HG02763 (cell line): ENCODE data around the gene JAZF1.
A peak's percentile ranks its signal among the peaks of the same experiment; 100 is the strongest.

Source experiments
- ATAC-seq: cut with Tn5 transposase; IDR thresholded peaks from one replicate; pipeline ENCODE4 v1.9.1; 2021; ENCODE audit warnings: mild to moderate bottlenecking, moderate library complexity; ENCODE audit not compliant: unreplicated experiment

Gene JAZF1

DNA sequence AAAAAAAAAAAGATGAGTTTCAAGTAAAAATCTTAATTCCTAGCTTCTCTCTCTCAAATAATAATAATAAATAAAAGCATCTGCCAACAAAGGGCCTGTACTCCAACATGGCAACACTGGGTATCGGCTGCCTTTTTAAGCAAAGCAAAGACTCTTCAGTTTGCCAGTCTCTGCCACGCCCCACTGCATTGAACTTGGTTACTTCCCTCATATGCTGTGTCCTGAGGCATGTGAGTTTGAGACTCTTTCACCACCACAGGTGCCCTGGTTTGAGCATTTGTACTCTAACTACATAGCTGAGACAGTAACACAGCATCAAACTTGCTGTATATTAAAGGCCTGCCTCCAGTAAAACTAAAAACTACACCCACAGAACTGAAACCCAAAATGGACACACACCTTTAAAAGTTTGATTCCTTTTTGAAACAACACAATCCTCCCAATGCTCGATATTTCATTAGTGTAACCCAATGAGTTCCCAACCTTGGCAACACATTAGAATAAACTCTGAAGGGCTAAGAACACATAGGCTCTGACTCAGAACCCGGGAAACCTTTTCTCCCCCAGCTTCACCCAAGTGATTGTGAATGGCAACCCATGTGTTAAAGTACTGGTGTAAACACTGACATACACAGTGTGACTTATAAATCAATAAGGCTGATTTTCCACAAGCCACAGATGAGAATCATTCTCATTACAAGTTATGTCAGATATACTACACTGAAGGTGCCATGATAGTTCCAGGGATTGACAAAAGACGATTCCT is 12.0 kb downstream of the JAZF1 start:
- ATAC-seq: no peak

DNA sequence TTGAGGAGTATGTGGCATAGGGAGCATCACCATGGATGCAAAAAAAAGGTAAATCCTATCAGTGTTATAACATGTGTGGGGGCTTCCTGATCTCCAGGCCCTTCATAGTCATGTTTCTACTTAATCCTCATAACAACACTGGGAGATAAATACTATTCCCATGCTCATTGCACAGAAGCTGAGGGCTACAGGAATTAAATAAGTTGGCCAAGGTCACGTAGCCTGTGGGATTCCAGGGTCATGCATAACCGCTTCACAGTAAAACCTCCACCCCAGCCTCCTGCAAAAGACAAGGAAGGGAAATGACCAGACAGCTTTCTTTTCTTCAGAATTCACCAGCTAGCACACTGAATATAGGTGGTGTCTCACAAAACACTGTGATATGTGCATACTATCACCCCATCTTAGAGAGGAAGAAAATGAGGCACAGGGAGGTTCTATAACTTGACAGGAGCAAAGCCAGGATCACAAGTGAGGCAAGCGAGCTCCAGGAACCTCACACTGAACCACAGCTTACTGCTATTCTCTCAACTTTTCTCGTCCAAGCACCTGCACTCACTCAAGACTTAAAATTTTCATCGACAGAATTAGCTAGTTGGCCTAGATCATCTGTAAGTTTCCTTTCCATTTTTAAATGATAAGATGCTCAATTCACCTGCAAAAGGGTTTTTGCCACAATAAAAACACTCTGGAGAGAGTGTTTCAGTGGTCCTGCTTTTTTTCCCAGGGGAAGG is 13.4 kb downstream of the JAZF1 start:
- no peak for ATAC-seq

DNA sequence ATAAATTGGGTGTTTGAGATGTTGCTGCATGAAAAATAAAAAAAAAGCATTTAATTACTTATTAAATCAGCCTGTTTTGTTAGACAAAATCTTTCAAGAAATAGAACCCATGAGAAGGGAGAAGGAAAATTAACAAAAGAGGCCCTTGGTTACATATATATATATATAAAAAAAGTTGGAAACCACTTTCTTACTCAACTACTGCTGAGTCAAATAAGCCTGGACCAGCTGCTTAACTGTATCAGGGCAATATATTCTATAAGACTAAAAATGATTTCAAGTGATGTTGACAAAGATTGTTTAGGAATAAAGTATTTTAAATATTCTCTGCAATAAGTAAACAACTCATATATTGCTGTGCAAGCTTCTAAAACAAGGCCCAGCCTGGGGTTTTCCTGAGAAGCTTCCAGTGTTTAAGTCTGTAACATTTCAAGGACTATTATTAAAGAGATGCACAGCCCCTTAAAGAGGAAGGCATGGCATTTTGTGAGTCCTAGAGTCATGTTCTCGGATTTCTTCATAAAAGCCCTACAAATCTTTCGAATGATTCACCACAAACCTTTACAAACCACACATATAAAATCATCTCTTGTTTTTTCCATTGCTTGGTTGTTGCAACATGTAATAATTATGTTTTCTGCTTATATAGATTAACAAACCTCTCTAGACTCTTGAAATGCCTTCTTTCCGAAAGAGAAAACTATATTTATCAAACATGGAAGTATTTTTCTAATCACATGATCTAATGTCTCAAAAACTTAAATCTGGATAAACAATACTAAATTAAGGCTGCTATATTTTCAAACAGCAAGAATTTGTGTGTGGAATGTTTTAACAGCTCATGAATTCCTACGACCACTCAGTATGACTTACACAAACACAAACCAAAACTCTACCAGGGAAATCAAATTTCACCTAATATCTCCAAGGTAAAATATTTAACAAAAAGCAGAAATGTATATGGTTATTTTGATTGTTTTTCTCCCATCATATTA is 14.3 kb downstream of the JAZF1 start:
- ATAC-seq: no peak

DNA sequence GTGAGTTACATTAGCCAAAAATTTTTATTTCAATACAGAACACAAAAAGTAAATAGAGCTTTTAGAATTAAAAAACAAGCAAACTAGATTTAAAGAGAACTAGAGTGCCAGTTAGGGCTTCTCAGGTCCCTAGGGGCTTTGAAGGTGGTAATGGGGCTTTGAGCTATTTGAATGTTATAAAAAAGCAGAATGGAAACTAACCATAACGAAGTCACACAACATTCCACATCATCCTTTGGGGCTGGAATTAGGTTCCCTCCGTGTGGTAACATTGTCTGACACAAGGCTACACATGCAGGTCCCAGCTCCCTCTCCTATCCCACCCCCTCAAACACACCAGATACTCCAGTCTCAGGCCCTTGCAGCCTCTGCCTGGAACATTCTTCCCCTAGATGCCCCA is 15.3 kb downstream of the JAZF1 start:
- ATAC-seq: no peak

DNA sequence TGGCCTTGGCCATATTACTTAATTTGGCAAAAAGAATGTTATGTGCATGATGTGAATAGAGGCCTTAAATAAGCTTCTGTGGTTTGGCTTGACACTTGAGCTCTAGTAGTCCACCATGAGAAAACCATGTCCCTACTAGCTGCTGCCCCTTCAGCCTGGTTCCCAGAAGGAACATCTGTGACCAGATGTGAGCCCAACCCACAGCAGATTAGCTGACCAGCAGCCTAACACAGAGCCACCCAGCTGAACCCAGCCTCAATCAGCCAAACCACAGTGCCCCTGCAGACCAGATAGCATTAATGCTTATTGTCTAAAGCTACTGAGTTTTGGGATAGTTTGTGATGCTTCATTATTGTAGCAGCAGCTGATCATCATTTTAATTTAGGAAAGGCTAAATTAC is 16.6 kb downstream of the JAZF1 start:
- ATAC-seq: no peak

DNA sequence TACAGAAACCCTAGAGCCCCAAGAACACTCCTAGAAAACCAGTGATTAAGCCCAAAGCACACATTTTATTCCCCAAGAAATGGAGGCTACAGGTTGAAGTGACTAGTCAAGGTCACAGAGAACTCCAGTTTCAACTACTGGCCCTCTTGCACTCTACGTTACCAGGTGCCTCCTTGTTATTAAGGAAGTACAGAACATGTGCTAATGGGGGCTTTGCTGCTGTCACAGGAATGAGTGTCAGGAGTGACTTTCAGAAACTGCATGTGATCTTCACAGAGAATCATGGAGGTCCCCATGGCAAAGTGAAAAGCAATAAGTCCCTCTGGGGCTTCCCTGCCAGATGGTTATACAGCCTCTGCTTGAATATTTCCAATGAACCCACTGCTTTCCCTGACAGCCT is 19.3 kb downstream of the JAZF1 start:
- no peak for ATAC-seq

DNA sequence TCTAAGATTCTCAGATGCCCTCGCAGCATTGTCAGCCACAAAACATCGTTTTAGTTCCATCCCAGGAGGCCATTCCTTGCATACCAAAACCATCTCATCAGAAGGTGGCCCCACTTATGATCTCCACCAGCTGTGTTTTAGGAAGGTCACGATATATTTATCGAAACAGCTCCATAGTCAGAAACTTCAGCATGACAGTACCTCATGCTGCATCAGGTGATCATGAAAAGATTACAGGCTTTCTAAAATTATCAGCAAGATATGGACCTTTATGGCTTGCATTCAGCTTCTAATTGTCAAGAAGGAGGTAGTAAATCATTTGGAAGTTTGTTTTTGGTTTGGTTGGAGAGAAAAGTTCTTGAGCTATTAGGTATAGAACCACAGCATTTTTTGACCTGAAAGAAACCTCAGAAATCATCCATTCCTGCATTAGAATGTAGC is 20.0 kb downstream of the JAZF1 start:
- ATAC-seq: no peak

DNA sequence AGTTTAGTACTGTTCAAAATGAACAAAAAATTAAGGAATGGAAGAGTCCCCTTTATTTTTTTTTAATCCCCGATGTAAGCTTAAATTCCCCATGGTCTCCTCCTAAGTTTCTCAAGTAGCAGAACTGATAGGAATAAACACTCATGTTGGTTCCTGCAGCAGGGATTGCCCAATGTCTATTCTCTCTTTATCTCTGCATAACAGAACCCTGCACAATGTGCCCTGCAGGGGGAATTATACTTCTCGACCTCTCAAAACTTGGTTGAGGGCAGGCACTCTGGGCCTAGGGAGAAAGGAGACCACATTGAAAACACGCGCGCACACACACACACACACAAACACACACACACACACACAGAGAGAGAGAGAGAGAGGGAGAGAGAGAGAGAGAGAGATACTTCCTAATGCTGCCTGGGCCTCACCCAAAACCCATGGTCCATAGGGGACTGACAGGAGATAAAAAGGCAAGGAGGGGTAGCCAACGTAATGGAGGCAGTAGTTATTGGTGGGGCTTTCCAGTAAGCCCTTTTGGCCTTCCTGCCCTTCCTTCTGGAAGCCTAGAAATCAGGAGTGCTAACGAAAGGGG is 22.7 kb downstream of the JAZF1 start:
- ATAC-seq: no peak

DNA sequence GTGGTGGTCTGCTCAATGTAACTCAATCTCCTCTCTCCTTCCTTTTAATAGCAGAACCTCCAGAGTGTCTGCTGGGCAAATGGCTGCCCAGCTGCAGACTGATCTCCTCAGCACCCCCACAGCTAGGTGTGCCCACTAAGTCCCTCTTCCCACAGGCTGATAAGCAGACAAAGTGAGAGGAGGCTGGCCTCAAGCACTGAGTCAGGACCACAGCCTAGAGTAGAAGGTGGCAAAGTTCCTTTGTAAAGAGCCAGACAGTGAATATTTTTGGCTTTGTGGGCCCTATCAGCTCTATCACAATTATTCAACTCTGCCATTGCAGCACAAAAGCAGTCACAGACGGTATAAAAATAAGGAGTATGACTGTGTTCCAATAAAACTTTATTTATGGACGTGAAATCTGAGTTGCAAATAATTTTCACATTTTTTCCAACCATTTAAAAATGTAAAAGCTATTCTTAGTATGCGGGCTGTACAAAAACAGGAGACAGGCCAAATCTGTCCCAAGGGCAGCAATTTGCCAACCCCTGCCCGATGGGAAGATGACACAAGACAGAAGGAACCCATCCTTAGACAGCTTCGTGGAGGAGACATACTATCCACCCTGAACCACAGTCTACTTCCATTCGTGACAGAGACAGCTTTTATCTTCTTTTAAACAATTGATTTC is 23.4 kb downstream of the JAZF1 start:
- ATAC-seq: no peak

DNA sequence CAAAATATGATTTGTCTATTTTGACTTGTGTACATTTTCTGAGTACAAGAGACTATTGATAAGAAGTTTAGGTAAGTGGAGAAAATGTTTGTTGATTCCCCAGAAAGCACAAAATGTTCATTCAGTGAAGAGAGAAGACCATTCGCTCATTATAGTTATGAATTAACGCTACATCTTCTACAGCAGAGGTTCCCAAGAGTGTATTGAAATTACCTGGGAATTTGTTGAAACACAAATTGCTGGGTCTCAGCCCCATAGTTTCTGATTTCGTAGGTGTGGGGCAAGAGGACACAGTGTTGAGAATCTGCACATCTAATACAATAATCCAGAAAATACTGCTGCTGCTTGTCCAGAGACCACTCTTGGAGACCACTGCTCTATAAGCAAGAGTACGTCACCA is 24.2 kb downstream of the JAZF1 start:
- ATAC-seq: no peak

DNA sequence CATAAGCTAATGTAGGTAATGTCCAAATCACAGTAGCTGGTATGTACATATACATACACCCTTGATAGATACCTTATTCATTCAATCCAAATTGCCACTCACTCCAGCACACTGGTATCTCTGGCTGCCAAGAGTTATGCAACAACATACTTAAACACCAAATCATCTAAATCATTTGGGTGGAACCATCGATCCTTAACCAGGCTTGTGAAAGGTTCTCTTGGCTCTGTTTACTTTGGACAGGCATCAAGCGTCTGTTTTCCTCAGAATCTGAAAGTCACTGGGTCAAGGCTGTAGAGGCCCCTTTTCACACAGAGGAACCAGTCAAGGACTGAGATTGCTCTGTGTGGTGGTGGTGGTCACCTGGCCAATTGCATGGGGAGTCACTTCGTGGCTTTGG is 24.6 kb downstream of the JAZF1 start:
- ATAC-seq: no peak

DNA sequence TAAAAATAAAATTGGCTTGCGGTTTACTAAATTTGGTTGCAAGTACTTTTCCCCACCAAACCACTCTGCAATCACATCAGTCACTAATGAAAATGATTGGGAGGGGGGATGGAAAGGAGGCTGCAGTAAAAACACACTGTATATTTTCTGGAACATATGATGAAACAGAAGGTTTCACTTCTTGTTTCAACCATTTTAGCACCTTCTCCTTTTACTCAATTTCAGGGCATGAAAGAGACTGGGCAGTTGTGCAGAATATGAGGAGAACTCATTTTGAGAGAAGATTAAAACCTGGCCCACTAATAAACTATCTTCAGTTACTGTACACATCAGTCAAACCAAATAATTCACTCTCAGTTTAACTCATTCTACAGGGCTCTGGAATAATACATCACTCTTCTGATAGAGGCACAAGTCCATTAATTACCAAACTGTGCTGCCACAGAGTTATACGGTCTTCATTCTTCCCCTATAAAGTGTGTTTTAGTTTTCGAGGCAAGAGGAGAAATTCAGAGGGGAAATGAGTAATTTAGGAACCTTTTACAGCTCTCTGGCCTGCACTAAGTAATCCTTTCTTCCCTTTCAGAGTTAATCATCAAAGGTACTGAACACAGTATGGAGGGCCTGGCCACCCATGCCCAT is 25.5 kb downstream of the JAZF1 start:
- peak; percentile 75 for ATAC-seq

DNA sequence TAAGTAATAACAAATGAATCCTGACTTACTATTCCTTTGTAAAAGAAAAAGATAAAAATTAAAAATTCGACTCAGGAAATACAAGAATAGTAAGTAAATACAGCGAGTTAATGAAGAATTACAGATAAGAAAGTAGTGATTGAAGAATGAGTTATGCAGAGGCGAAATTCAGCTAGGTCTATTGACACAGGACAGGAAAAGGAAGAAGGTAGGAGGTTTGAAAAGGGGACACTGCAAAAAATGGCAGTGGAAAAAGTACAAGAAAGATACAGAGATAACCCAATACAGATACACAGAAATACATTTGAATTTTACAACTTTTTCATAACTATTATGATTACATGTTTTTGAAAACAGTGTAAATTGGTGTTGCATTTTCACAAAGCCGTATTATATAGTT is 28.0 kb downstream of the JAZF1 start:
- no peak for ATAC-seq

DNA sequence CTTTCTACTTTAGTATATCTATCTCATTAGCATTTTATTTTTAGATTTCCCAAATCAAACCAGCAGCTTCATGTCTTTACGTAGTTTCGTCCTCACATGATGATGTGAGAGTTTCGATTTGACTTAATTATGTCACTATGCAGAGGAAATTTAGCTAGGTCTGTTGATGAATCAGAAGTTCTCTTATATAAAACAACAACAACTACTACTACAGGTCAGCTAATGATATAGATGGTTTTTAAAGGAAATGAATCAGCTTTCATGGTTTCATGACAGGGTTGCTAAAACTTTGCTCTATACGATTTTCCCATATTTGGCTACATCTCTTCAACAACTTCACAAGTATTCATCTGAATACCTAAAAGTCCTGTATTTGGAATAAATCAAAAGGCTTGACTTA is 28.6 kb downstream of the JAZF1 start:
- ATAC-seq: no peak

DNA sequence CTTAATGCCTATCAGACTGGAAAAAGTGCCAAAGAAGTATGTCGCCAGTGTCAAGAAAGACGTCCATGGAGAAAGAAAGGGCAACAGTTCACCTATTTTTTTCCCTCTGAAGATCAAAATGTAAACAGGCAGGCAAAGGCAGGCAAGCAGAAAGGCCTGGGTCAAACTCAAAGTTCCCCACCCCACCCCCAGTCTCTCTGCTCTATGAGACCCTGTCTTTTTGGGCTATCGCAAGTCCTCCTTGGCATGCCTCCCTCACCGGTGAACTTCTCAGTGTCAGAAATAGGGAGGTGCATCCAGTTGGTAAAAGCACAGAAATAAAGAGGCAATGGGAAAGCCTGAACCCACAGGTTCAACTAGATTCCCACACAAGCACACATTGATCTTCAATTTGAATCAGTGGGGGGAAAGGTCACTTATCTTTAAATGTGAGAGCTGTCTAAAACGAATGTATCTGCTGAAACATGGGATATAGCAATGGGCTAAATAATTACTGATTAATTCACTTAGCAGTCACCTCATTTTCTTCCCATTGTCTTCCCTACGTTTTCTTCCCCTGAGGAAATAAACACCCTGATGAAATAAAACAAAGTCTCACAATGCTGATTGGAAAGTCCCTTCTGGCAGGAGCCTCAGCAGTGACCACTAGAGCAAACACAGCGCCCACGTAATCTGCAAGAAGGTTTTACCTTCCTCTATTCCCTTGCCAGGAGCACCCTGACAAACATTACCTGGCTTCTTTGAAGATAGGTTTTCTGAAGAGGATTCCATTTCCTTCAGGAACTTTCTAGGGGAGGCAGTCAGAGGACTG is 31.1 kb downstream of the JAZF1 start:
- no peak for ATAC-seq

DNA sequence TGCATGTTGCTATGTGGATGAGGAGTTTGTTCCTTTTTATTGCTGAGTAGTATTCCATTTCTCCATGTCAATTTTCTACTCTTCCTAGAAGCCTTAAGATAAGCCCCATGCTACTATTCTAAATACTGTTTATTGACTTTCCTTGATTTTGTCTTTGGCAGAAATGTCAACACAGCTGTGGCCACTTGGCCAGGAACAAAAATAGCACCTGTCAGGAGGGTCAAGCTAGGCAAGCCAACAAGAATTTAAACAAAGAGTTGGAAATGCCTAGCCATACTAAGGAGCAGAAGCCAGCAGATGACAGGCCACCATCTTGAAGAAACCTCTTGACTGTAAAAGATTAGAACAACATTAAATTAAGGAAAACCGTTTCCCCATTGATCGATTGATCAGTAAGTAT is 34.7 kb downstream of the JAZF1 start:
- no peak for ATAC-seq

DNA sequence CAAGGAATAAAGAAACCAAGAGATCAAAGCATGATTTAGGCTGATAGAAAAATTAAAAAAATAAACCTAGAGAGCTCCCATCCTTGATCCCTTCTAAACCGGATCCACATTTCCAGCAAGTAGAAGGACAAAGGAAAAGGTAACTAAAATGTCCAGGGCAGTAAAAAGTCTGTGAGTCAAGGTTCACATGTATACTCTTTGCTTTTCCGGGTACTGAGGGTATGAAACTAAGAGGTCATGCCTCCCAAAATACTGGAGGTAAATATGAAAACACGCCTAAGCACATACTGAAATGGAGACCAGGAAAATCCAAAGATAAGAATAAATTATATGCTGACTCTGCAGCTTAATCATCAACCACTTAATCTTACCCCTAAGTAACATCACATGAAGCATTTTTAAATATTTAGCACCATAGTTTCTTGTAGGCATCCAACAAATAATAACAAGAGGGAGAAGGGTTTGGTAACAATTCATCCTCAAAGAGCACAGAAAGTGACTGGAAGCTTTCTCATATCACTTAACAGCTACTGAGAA is 35.4 kb downstream of the JAZF1 start:
- ATAC-seq: no peak

DNA sequence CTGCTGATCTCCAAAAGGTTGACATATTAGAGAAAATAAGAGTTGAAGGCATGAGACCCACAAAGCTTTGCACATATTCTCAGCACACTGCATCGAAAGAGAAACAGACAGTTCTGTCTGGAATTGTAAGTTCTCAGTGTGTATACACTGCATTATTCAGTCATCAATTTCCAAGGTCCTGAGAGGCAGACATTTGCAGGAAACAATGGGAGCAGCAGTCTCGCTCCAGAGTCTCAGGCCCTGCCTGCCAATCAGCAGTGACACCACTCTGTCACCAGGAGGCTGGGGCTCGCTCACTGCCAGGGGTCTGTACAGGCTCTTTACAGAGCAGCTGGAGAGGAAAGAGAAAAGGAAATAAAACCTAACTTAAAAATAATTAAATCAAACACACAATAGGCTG is 36.3 kb downstream of the JAZF1 start:
- no peak for ATAC-seq

DNA sequence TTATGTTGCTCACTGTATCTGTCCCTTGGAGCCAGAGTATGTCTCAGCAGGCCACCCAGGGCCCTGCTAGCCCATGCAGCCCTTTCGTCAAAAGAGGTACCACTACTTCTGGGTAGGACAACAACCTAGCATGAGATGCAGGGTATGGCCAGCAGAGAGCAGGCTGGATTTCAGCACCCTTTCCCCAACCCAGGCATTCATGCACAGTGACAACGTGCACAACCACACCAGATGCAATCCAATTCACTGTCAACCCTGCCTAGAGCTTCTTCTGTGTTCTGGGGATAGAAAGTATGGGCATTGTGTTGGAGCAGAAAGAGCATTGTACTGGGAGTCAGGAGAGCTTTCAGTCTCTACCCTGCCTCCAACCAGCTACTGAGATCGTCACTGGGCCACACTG is 37.9 kb downstream of the JAZF1 start:
- no peak for ATAC-seq
